Stimulated activated CD4-positive, alpha-beta T cell treated with anti-CD3 and anti-CD28 coated beads, Interleukin-1b, Interleukin-23, amount 100 ng/mL, for 1 hour (primary cell): ENCODE data around the gene RRP8.

Experiments used
- DNase-seq, 2 donors: peaks; one replicate each; pipeline ENCODE4 v3.0.0-alpha.2; 2020; ENCODE audit warnings: low read depth in 2 of 2

RRP8 gene

DNA sequence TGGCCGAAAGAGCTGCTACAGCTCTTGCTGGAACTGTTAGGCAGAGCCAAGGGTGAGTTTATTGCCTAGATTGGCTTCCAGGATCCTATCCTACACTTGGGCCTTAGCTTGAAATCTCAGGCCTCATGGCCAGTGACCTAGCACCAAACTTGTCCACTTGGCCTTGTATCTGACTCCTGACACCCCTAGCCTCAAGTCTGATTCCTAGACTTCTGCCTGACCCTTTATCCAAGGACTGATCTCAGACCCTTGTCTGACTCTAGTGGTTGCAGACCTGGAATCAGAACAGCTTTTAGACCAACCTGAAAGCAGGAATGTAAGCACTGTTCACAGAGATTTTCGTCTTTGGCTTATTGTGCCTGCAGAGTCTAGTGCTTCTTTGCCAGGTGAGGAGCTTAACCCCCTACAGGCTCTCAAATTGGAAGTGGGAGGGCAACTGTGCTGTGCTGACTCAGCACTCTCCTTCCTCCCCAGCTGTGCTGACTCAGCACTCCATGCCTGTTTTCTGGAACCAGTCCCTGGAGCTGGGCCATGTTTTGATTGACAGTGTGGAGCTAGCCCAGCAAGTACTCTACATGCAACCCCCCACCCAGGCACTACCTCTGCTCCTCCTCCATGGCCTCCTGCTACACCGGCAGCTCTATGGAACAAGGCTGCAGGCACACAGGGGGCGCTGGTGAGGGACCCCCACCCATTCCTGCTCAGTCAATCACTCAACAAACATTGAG, 35.1 kb downstream of the RRP8 start:
- DNase-seq, result no peak

GRCh38 chr11:6567371-6567745, 36.1 kb downstream of the RRP8 start:
- DNase-seq, result no peak

DNA sequence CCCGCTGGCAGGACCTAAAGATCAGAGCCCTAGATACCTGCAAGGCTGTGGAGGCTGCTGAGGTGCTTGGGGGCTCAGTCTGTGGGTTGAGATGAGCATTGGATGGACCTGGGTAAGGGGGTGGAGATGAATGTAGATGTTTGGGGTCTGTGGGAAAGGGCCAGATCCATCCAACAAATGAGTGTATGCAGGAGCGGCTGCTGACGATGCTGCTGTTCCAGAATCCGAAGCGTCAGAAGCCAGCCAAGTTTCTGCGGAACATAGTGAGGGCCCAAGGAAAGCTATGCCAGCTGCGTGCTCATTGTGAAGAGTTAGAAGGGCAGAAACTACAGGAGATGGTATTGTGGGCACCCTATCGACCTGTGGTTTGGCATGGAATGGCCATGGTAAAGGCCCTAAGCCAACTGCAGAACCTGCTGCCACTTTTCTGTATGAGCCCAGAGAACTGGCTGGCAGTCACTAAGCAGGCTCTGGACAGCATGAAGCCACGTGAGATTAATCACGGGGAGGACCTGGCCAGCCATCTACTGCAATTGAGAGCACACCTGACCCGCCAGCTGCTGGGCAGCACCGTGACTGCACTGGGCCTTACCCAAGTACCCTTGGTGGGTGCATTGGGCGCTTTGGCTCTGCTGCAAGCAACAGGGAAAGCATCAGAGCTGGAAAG, 36.6 kb downstream of the RRP8 start:
- DNase-seq, result no peak

DNA sequence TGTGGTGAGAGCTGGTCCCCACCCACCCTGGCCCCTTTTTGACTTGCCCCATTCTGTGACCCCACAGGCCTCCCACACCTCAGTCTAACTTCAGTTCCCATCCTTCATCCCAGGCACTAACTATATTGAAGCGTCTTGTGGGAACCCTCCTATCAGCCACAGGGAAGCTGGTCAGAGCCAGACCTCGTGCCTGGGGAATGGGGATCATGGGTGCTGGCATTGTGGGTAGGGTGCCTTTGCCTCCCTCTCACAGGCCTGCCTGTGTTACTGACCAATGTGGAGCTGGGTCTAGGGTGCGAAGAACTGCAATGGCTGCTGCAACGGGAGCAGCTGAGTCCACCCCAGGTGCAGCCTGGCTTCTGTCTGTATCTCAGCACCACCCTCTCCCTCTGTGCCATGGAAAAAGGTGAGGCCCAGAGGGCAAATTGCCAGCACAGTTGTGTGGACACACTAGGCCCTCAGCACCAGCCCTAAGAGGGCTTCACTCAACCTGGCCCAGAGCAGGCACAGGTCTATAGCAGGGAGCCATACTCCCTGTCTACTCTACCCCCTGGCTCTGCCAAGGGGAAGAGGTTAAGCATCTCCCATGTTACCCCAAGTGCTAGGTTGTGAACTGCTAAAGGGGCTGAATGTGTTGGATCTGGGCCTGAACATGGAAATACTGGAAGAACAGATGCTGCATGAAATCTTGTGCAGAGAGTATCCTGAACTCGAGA, 37.3 kb downstream of the RRP8 start:
- DNase-seq, result no peak

DNA sequence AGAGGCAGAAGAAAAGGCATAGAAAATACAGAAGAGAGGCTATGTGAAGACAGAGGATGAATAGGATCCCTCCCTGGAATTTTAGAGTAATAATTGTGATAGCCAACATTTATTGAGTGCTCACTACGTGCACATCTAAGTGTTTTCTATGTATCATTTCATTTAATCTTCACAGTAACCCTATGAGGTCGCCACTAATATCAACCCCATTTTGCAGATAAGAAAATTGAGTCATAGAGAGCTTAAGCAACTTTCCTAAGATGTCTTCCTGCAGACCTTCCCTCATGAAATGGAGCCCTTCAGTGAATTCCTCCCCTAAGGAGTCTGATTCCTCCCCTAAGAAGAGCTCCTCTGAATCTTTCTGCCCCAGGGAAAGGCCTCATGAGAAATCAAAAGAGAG, 38.1 kb downstream of the RRP8 start:
- no peak for DNase-seq

DNA sequence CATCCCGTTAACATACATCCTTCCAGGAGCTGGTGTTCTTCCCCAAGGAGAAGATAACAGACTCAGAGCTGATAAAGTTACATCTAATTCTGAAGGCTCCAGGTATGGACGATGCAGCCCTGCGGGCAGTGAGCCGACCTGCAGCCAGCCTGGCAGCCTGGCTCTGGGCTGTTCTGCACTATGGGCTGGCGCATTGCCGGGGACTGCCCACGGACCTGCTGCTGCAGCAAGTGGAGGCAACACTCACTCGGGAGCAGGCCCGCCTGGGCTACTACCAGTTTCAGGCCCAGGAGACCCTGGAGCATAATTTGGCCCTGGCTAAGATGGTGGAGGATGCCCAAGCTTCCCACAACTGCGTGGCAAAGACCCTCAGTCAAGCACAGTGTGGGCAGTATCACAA, 39.7 kb downstream of the RRP8 start:
- no peak for DNase-seq

GRCh38 chr11:6563121-6563619, 40.2 kb downstream of the RRP8 start:
- DNase-seq, result no peak

- DNase-seq, result no peak
Observed at GRCh38 chr11:6561288-6561687, 42.1 kb downstream of the RRP8 start.

- no peak for DNase-seq
Observed at GRCh38 chr11:6559369-6559768, 44.0 kb downstream of the RRP8 start.

DNA sequence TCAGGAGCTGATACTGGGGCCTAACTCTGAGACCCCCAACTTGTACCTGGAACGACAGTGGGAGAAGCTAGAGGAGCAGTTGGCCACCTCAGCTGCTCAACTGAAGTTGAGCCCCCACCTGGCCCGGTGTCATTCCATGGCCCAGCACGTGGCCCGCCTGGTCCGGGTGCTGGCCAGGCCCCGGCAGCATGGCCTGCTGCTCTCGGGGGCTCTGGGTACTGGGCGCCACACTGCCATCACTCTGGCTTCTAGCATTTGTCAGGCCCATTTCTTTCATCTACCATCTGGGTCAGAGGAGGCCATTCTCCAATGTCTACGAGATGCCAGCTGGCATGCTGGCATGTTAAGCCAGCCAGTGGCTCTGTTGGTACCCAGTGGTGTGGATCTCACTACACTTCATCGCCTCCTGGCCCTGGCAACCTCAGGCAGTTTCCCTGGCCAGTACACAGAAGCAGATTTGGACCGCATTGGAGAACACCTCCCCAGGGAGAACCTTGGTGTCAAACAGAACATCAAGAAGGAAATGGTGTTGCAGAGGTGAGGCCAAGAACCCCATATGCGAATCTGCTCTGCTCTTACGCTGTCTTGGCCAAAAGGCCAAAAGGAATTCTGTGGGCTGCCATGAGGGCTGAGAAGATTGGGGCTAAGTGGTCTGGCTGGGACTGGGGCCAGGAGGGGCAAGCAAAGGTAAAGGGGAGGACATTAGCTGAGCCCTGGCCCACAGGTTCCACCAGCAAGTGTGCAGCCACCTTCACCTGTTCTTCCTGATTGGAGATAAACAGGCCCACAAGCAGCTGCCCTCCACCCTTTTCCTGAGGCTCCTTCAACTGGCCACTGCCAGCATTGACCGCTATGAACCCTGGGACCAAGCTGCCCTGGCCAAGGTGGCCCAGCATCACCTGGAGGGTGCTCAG, 45.4 kb downstream of the RRP8 start:
- no peak for DNase-seq

GRCh38 chr11:6557063-6557462, 46.4 kb downstream of the RRP8 start:
- no peak for DNase-seq

DNA sequence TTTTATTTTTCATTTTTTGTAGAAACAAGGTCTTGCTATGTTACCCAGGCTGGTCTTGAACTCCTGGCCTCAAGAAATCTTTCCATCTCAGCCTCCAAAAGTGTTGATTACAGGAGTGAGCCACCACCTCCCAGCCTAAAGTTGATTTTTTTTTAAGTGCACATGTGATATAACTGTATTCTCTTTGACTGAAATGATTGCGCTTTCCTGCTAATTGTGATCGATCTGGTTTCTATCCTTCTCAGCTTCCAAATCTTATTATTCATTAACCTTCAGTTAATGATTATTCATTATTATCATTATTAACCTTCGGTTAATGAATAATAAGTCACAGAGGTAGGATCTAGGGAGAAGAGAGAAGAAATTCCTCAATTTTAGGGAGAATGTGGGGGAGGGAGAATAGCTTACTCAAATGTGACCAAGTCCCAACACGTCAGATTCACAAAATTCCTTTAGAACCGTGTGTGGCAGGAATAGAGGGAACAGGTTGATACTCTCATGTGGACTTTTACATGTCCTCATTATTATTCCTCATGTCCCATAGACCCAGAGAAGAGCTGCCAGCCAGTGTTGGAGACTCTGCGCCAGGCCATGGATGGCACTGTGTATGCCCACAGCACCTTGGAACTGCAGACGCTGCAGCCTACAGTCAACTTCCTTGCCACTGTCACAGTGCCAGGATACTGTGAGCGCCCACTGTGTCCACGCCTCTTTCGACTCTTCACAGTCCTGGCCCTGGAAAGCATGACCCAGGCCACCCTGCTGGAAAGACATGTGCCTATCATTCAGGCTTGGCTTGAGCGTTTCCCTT, 47.1 kb downstream of the RRP8 start:
- DNase-seq, result no peak

DNA sequence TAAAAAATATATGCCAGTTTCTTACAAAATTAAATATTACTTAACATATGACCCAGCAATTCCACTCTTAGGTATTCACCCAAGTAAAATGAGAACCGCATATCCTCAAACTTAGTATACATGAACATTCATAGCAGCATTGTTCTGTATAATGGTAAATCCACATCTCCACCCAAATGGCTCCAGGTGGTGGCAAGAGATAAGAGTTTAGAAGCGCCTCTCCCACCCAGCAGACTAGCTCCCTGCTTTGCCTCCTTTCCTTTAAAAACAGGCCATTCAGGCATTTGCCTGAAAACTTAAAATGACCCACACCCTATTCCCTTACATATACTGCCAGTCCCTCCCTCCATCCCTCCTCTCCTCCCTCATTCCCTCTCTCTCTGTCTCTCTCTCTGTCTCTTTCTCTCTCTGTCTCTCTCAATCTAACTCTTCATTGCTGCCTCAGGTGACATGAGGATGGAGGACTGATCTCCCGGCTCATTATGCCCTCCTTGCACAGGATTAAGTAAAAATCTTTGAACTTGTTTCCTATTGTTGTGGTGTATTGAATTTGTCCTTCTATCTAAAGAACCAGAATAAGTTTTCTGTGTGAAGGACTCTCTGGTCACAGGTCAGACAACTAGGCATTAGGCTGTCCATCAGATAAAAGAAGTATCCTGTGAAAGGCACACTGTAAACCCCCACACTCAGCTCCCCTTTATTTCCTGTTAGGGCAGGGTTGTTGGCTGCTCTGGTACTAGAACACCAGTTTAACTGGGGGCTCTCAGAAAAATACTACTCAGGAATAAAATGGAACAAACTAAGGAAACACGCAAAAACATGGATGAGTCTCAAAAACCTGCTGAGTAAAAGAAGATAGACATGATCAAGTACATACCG, 48.3 kb downstream of the RRP8 start:
- no peak for DNase-seq

GRCh38 chr11:6553634-6554033, 49.8 kb downstream of the RRP8 start:
- no peak for DNase-seq

DNA sequence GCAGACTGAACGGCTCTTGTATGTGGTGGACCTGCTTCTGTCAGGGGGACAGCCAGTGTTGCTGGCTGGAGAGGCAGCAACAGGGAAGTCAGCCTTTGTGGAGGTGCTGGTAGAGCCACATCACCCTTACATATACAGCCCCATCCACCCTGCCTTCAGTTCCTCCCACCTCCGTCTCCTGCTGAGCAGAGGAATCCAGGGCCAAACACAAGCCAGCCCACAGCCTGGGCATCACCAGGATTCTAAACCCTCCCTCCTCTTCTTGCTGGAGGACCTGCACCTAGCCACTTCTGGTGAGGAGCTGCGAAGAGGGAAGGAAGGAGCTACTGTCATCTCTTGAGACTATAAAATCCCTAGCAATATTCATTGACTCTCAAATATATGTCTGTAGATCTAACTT, 54.8 kb downstream of the RRP8 start:
- DNase-seq, result no peak

DNA sequence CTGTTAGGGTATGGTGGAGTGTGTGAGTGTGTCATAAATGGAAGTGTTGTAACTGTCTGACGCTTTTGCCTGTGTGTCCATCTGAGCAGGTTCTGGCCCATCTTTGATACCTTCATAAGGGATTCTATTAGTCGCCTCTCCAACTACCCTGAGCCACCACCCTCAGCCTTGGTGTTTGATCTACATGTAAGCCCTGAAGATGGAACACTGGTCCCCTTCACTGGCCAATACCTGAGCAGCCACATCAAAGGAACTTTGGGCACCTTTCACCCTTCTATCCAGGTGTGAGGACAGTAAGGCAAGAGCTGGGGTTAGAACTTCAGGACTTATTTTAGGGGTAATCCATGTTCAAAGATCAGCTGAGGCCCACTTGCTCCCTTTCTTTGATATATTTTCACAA, 55.3 kb downstream of the RRP8 start:
- DNase-seq, result no peak

DNA sequence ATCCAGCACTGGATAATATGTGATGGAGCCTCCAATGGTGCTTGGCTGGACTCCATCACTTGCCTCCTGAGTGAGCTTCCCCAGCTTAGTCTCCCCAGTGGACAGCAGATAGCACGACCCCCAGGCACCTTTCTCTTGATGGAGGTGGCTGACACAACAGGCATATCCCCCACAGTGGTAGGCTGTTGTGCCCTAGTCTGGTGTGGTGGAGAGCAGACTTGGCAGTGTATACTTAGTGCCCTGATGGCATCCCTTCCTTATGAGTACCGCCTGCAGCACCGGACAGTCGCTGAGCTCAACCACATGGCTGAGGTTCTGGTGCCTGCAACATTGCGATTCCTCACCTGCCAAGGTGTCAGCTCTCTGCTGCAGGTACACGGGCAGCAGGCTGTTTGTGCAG, 56.2 kb downstream of the RRP8 start:
- DNase-seq, result no peak

- DNase-seq, result no peak
Observed at GRCh38 chr11:6546735-6547134, 56.7 kb downstream of the RRP8 start.

DNA sequence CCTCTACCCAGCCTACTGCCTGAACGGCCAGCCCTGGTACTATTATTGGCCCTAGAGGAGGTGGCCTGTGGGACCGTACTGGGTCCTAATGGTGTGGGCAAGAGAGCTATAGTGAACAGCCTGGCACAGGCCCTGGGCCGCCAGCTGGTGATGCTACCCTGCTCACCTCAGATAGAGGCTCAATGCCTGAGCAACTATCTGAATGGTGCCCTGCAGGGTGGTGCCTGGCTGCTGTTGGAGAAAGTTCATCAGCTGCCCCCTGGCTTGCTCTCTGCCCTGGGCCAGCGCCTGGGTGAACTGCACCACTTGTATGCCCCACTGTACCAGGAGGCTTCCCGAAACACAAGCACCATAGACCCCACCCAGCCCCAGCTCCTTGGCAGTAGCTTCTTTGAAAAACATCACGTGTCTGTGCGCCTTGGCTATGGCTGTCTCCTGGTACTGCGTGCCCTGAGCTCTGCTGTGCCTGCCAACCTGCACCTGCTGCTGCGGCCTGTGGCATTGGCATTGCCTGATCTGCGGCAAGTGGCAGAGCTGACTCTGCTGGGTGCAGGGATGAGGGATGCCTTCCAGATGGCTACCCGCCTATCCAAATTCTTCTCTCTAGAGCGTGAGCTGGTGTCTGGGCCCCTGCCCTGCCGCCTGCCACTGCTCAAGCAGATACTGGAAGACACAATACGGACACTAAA, 57.4 kb downstream of the RRP8 start:
- DNase-seq, result no peak
